Mononuclear cell (primary cell): ENCODE measurements around the gene RTKN2. TPM values are rescaled to one million over a fixed set of nuclear protein-coding genes. Genes with fewer than 3 reads are reported as not detected.

Experiments used
- H3K27me3 ChIP-seq: 2 replicates; pipeline ENCODE4 v1.6.0; 2011; ENCODE audit warnings: low read length, control low read depth; ENCODE audit not compliant: insufficient read depth
- H3K4me1 ChIP-seq: 2 replicates; pipeline ENCODE4 v1.5.1; 2011; ENCODE audit warnings: mild to moderate bottlenecking, low read length, control low read depth; ENCODE audit not compliant: insufficient read depth
- H3K4me3 ChIP-seq: 2 replicates; pipeline ENCODE4 v1.5.1; 2011; ENCODE audit warnings: mild to moderate bottlenecking, low read length, moderate library complexity
- H3K9me3 ChIP-seq: 2 replicates; pipeline ENCODE4 v1.5.1; 2011; ENCODE audit warnings: low read depth, mild to moderate bottlenecking, control low read depth, low read length
- total RNA-seq: library from RNA; depleted of rRNA; stranded (reverse); fragments of >200 nt; gene quantifications from one replicate; pipeline ENCODE4 v1.2.3, GENCODE V29; 2012

The RTKN2 gene
- total RNA-seq, 1 donor, result 9.8 TPM

DNA sequence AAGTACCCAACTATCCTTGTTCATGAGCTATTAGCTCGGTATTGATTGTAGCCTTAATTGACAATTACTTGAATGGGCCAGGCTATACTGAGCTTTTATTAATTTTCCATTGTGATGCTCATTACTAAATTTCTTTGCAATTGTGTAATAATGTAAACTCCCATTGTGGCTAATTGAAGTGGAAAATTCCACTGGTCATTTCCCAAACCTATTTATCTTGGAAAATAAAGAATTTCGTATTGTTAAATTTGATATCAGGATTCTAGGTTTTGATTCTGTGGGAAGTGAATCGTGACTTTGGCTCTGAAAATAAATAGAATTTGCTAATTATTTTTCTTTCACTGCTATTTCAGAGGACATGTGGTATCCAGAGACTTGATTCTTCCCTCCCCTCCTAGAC, 111.0 kb downstream of the RTKN2 start:
- no peaks in the 10 kb centered on the region for H3K27me3 ChIP-seq
- peaks cover 8% of the 10 kb centered on the region for H3K4me1 ChIP-seq
- no peaks in the 10 kb centered on the region for H3K9me3 ChIP-seq
- no peak overlapping the region for H3K4me3 ChIP-seq

GRCh38 chr10:62155054-62155680, 113.5 kb downstream of the RTKN2 start:
- Histone ChIP-seq H3K9me3 (no peaks in the 10 kb centered on the region), H3K4me3 (no peak overlapping the region), H3K27me3 (no peaks in the 10 kb centered on the region), H3K4me1 (peaks cover 8% of the 10 kb centered on the region)

DNA sequence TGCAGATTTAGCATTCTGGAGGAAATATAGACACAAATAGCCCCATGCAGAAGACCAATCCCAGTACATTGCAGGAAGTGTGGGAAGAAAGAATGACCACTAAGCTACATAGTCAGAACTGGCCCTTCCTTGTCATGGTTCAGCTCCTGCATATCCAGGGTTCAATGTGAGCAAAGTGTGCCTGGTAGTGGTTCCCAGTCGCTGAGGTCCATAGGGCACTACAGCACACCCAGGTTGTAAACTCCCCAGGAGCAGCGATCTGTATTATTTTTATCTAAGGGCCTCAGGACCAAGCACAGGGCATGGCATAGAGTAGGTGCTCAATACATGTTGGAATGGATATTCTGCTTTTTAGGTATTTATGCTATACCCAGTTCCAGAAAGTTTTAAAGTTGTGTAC, 114.4 kb downstream of the RTKN2 start:
- no peak overlapping the region for H3K4me3 ChIP-seq
- H3K27me3 ChIP-seq, result no peaks in the 10 kb centered on the region
- no peaks in the 10 kb centered on the region for H3K9me3 ChIP-seq
- H3K4me1 ChIP-seq, result peaks cover 8% of the 10 kb centered on the region

DNA sequence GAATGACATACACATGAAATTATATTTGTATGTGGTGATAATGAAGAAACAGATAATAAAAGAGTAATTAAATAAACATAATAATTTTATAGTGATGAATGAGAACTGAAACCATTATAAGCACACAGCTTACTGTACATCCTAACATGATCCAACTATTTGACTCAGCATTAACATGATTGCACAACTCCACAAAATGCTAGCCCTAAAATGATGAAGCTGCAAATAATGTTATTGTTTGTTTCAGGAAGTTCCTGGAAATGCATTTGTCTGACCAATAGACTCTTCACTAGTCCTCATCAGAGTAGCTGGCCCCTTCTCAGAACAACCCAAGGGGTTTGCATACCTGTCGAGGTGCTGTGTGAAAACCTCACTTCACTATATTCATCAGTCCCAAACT, 115.5 kb downstream of the RTKN2 start:
- Histone ChIP-seq H3K4me1 (peaks cover 8% of the 10 kb centered on the region), H3K27me3 (no peaks in the 10 kb centered on the region), H3K9me3 (no peaks in the 10 kb centered on the region), H3K4me3 (no peak overlapping the region)

DNA sequence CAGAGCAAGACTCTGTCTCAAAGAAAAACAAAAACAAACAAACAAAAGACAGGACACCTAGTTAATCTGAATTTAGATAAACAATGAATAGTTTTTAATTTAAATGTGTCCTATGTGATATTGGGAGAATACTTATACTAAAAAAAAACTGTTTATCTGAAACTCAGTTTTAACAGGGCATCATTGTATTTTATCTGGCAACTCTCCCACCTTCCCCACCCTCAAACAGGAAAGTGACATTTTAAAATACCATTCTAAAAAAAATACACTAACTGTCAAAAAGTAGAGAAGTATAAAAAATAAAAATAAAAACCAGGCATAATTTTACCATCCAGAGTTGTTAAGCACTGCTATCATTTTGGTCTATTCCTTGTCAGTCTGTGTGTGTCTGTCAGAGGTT, 119.0 kb downstream of the RTKN2 start:
- Histone ChIP-seq H3K4me1 (peaks cover 8% of the 10 kb centered on the region), H3K9me3 (no peaks in the 10 kb centered on the region), H3K27me3 (no peaks in the 10 kb centered on the region), H3K4me3 (no peak overlapping the region)

GRCh38 chr10:62148155-62148554, 120.5 kb downstream of the RTKN2 start:
- no peaks in the 10 kb centered on the region for H3K27me3 ChIP-seq
- peaks cover 3% of the 10 kb centered on the region for H3K4me1 ChIP-seq
- H3K4me3 ChIP-seq, result no peak overlapping the region
- H3K9me3 ChIP-seq, result no peaks in the 10 kb centered on the region

- Histone ChIP-seq H3K27me3 (no peaks in the 10 kb centered on the region), H3K4me3 (no peak overlapping the region), H3K9me3 (no peaks in the 10 kb centered on the region), H3K4me1 (no peaks in the 10 kb centered on the region)
Observed at GRCh38 chr10:62147425-62147824, 121.2 kb downstream of the RTKN2 start.

DNA sequence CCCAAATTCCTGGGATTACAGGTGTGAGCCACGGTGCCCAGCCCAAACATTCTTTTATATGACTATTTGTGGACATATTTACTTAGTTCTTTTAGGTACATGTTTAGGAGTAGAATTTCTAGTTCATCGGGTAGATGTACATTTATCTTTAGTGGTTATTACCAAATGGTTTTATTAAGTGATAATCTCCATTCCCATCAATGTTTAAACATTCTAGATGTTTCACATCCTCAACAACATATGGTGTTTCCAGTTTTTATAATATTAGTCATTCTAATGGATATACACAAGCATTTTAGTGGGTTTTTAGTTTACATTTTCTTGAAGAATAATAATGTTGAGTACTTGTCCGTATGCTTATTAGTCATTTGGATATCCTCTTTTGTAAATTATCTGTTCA, 131.7 kb downstream of the RTKN2 start:
- Histone ChIP-seq H3K4me1 (no peaks in the 10 kb centered on the region), H3K4me3 (no peak overlapping the region), H3K9me3 (no peaks in the 10 kb centered on the region), H3K27me3 (no peaks in the 10 kb centered on the region)

GRCh38 chr10:62133618-62134017, 135.0 kb downstream of the RTKN2 start:
- Histone ChIP-seq H3K4me1 (no peaks in the 10 kb centered on the region), H3K4me3 (no peak overlapping the region), H3K9me3 (no peaks in the 10 kb centered on the region), H3K27me3 (no peaks in the 10 kb centered on the region)

Other genes with a start within 250 kb of the RTKN2 start
- 1.5 TPM for gene ZNF365, start 105.5 kb upstream of the RTKN2 start, total RNA-seq